Muscle of leg (tissue), 11 donors: ENCODE data around the gene EIF3L. TPM values are rescaled to one million over a fixed set of nuclear protein-coding genes. Genes with fewer than 3 reads are reported as not detected.
A peak's percentile ranks its signal among the peaks of the same experiment; 100 is the strongest.

Experiments used
- DNase-seq: peaks from one replicate; pipeline ENCODE4 v3.0.0; 2013
- H3K27ac ChIP-seq: one replicate; pipeline ENCODE4 v1.5.1; 2013; ENCODE audit warnings: mild to moderate bottlenecking, low read length, control low read depth
- H3K27me3 ChIP-seq: one replicate; pipeline ENCODE4 v1.6.1; 2013; ENCODE audit warnings: low read length; ENCODE audit not compliant: control insufficient read depth, insufficient read depth
- H3K36me3 ChIP-seq: one replicate; pipeline ENCODE4 v1.6.1; 2013; ENCODE audit warnings: low read length; ENCODE audit not compliant: control insufficient read depth, insufficient read depth
- H3K4me1 ChIP-seq: one replicate; pipeline ENCODE4 v1.6.1; 2013; ENCODE audit warnings: low read length; ENCODE audit not compliant: control insufficient read depth, insufficient read depth
- H3K4me3 ChIP-seq: one replicate; pipeline ENCODE4 v1.5.1; 2013; ENCODE audit warnings: low read length, control low read depth
- H3K9me3 ChIP-seq: replicated peaks from 2 replicates; pipeline ENCODE4 v1.6.1; 2013; ENCODE audit warnings: low read depth, low read length; ENCODE audit not compliant: control insufficient read depth
- WGBS: methylation state at CpG from one replicate; pipeline ENCODE4 v1.1.5; 2013; ENCODE audit warnings: missing lambda C conversion rate; ENCODE audit not compliant: insufficient coverage; 5-methylcytosine and 5-hydroxymethylcytosine counted together
- polyA plus RNA-seq, 8 donors: library from polyadenylated mRNA; unstranded; fragments of 120-200 nt; gene quantifications; one replicate each; pipeline versions ENCODE4 v1.2.1 to v1.2.3, GENCODE V29; 2013; ENCODE audit warnings: inconsistent platforms in 1 of 8, low replicate concordance in 1 of 8; ENCODE audit not compliant: insufficient read length in 8 of 8, insufficient read depth in 1 of 8
- total RNA-seq: library from RNA; stranded (reverse); fragments of 120-200 nt; gene quantifications from one replicate; pipeline ENCODE4 v1.2.4, GENCODE V29; 2013

The EIF3L gene
- total and polyA plus RNA-seq, 9 donors: 1,056 to 1,352 (median 1,218) TPM

GRCh38 chr22:37898441-37899181 lies 49.4 kb downstream of the EIF3L start:
- Histone ChIP-seq H3K36me3 (no peaks in the 10 kb centered on the region), H3K4me1 (peaks cover 36% of the 10 kb centered on the region), H3K9me3 (no peaks in the 10 kb centered on the region), H3K4me3 (no peak overlapping the region), H3K27ac (peak overlapping the region; percentile 22), H3K27me3 (no peaks in the 10 kb centered on the region)
- 63% methylated on average over 5 of the region's 9 CpGs for WGBS
- DNase-seq: no peak

- peak; percentile 58 for DNase-seq
- Histone ChIP-seq H3K36me3 (no peaks in the 10 kb centered on the region), H3K9me3 (no peaks in the 10 kb centered on the region), H3K4me3 (peak overlapping the region; percentile 47), H3K4me1 (peaks cover 31% of the 10 kb centered on the region), H3K27ac (peak overlapping the region; percentile 59), H3K27me3 (no peaks in the 10 kb centered on the region)
- WGBS: 69% methylated on average over 5 of the region's 10 CpGs
Measured at GRCh38 chr22:37904572-37905533, 55.6 kb downstream of the EIF3L start.

GRCh38 chr22:37905534-37906363 lies 56.5 kb downstream of the EIF3L start, which contains the start of gene MICALL1:
MICALL1 (plus strand) TSS chr22:37906297; CDS start chr22:37906423, 126 bp downstream.
- WGBS: 1% methylated on average over 85 of the region's 90 CpGs
- Histone ChIP-seq H3K27me3 (no peaks in the 10 kb centered on the region), H3K9me3 (no peaks in the 10 kb centered on the region), H3K27ac (peak within 1 kb of the TSS; percentile 76), H3K4me1 (peaks cover 40% of the 10 kb centered on the region), H3K36me3 (peaks cover 2% of the 10 kb centered on the region), H3K4me3 (peak within 1 kb of the TSS; percentile 74)
- DNase-seq: peak; percentile 79

GRCh38 chr22:37906364-37907008 lies 57.3 kb downstream of the EIF3L start:
- Histone ChIP-seq H3K4me3 (peak overlapping the region; percentile 74), H3K9me3 (no peaks in the 10 kb centered on the region), H3K4me1 (peaks cover 47% of the 10 kb centered on the region), H3K27me3 (no peaks in the 10 kb centered on the region), H3K36me3 (peaks cover 2% of the 10 kb centered on the region), H3K27ac (peak overlapping the region; percentile 76)
- WGBS: under 1% methylated on average over 70 of the region's 75 CpGs
- DNase-seq: no peak

GRCh38 chr22:37907036-37907954 lies 58.1 kb downstream of the EIF3L start:
- H3K27ac ChIP-seq: peak overlapping the region; percentile 76
- peak overlapping the region; percentile 74 for H3K4me3 ChIP-seq
- H3K4me1 ChIP-seq: peaks cover 55% of the 10 kb centered on the region
- 43% methylated on average over 14 of the region's 19 CpGs for whole genome bisulfite sequencing
- H3K27me3 ChIP-seq: no peaks in the 10 kb centered on the region
- no peak for DNase-seq
- no peaks in the 10 kb centered on the region for H3K9me3 ChIP-seq
- H3K36me3 ChIP-seq: peaks cover 8% of the 10 kb centered on the region

GRCh38 chr22:37909766-37910165 lies 60.5 kb downstream of the EIF3L start:
- Histone ChIP-seq H3K4me3 (no peak overlapping the region), H3K4me1 (peaks cover 57% of the 10 kb centered on the region), H3K9me3 (no peaks in the 10 kb centered on the region), H3K36me3 (peaks cover 27% of the 10 kb centered on the region), H3K27me3 (no peaks in the 10 kb centered on the region), H3K27ac (peak overlapping the region; percentile 87)
- no peak for DNase-seq
- 44% methylated on average over 5 of the region's 7 CpGs for WGBS

GRCh38 chr22:37910890-37911672 lies 61.9 kb downstream of the EIF3L start:
- peak; percentile 59 for DNase-seq
- H3K27ac ChIP-seq: peak overlapping the region; percentile 87
- H3K9me3 ChIP-seq: no peaks in the 10 kb centered on the region
- WGBS: 44% methylated on average over 12 of the region's 15 CpGs
- H3K27me3 ChIP-seq: no peaks in the 10 kb centered on the region
- peak overlapping the region; percentile 25 for H3K4me3 ChIP-seq
- H3K4me1 ChIP-seq: peaks cover 49% of the 10 kb centered on the region
- H3K36me3 ChIP-seq: peaks cover 40% of the 10 kb centered on the region

- peaks cover 48% of the 10 kb centered on the region for H3K4me1 ChIP-seq
- 79% methylated on average over 3 of the region's 8 CpGs for WGBS
- H3K4me3 ChIP-seq: no peak overlapping the region
- DNase-seq: no peak
- no peaks in the 10 kb centered on the region for H3K9me3 ChIP-seq
- H3K36me3 ChIP-seq: peaks cover 46% of the 10 kb centered on the region
- peak overlapping the region; percentile 85 for H3K27ac ChIP-seq
- H3K27me3 ChIP-seq: no peaks in the 10 kb centered on the region
Measured at GRCh38 chr22:37911697-37912096, 62.5 kb downstream of the EIF3L start.
